Measurements from ENCODE around the gene CFAP69.
"Not testable (repeated sequence)": the region's sequence is repeated elsewhere in the genome, so short reads cannot be mapped to it uniquely, and the experiment has no call there.

CFAP69 gene

GRCh38 chr7:90313907-90314306 lies 68.9 kb downstream of the CFAP69 start:
- H3K27me3 ChIP-seq (replicated peaks; ENCODE audit: control insufficient read depth, insufficient read depth, low read length): no peaks in the 10 kb centered on the region
- no peak overlapping the region for H3K4me3 ChIP-seq (ENCODE audit: low read length)
- no peak overlapping the region for H3K9ac ChIP-seq (ENCODE audit: low read length)
- peaks cover 20% of the 10 kb centered on the region for H3K36me3 ChIP-seq (ENCODE audit: control insufficient read depth, insufficient read depth, low read length, severe bottlenecking)
- DNase-seq (ENCODE audit: low read depth): no peak
- no peaks in the 10 kb centered on the region for H3K9me3 ChIP-seq (ENCODE audit: control insufficient read depth, low read length)
- H3K4me1 ChIP-seq (ENCODE audit: control insufficient read depth, insufficient read depth, low read length): no peaks in the 10 kb centered on the region

DNA sequence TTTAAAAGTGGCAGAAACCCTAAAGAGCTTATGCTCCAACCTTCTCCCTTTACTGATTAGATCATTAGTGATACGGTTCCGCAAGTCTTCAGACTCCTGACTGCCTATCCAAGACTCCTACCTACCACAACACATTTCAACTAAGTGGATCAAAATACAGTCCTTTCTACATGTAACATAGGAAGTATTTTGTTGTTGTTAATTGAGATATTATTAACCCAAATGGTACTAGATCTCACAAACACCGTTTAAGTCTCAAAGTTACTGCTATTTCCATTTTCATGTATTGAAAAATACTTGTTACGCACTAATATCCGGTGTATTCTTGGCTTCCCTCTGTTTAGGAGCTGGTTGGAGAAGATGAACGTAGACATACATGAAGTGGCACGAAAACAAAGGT lies 75.0 kb downstream of the CFAP69 start:
- no peaks in the 10 kb centered on the region for H3K4me1 ChIP-seq (ENCODE audit: control insufficient read depth, insufficient read depth, low read length)
- DNase-seq (ENCODE audit: low read depth): no peak
- H3K4me3 ChIP-seq (ENCODE audit: low read length): no peak overlapping the region
- no peaks in the 10 kb centered on the region for H3K36me3 ChIP-seq (ENCODE audit: control insufficient read depth, insufficient read depth, low read length, severe bottlenecking)
- H3K9ac ChIP-seq (ENCODE audit: low read length): no peak overlapping the region
- H3K27me3 ChIP-seq (replicated peaks; ENCODE audit: control insufficient read depth, insufficient read depth, low read length): peaks cover 9% of the 10 kb centered on the region
- no peaks in the 10 kb centered on the region for H3K9me3 ChIP-seq (ENCODE audit: control insufficient read depth, low read length)

DNA sequence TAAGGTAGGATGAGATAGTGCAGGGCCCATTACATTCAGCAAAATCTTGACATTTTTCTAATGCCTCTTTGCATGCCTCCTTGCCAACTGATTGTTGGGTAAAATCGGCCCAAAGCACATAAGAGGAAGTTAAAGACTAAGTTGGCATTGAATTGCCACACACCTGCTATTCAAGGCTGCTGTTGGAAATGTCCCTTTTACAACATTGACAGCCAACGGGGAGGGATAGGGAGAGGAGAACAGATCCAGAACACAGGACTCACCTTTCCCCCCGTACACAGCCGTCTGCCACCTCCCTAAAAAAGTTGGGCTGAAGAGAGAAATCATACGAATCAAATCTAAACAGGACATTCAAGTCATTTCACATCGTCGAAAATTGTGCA lies 75.4 kb downstream of the CFAP69 start:
- Histone ChIP-seq H3K36me3 (ENCODE audit: control insufficient read depth, insufficient read depth, low read length, severe bottlenecking) (no peaks in the 10 kb centered on the region), H3K9me3 (ENCODE audit: control insufficient read depth, low read length) (no peaks in the 10 kb centered on the region), H3K4me3 (ENCODE audit: low read length) (peak overlapping the region; percentile 73), H3K27me3 (replicated peaks; ENCODE audit: control insufficient read depth, insufficient read depth, low read length) (peaks cover 9% of the 10 kb centered on the region), H3K4me1 (ENCODE audit: control insufficient read depth, insufficient read depth, low read length) (no peaks in the 10 kb centered on the region), H3K9ac (ENCODE audit: low read length) (no peak overlapping the region)
- no peak for DNase-seq (ENCODE audit: low read depth)

- no peaks in the 10 kb centered on the region for H3K4me1 ChIP-seq (ENCODE audit: control insufficient read depth, insufficient read depth, low read length)
- H3K9ac ChIP-seq (ENCODE audit: low read length): no peak within 1 kb of the TSS
- peaks cover 9% of the 10 kb centered on the region for H3K27me3 ChIP-seq (replicated peaks; ENCODE audit: control insufficient read depth, insufficient read depth, low read length)
- H3K36me3 ChIP-seq (ENCODE audit: control insufficient read depth, insufficient read depth, low read length, severe bottlenecking): no peaks in the 10 kb centered on the region
- H3K4me3 ChIP-seq (ENCODE audit: low read length): peak within 1 kb of the TSS; percentile 73
- no peaks in the 10 kb centered on the region for H3K9me3 ChIP-seq (ENCODE audit: control insufficient read depth, low read length)
- DNase-seq (ENCODE audit: low read depth): peak; percentile 51
Observed at GRCh38 chr7:90320801-90321494, 76.0 kb downstream of the CFAP69 start, which contains the start of gene FAM237B. TSS of gene FAM237B (minus strand) at chr7:90321304. CDS start at chr7:90319748, 1,556 bp downstream.

DNA sequence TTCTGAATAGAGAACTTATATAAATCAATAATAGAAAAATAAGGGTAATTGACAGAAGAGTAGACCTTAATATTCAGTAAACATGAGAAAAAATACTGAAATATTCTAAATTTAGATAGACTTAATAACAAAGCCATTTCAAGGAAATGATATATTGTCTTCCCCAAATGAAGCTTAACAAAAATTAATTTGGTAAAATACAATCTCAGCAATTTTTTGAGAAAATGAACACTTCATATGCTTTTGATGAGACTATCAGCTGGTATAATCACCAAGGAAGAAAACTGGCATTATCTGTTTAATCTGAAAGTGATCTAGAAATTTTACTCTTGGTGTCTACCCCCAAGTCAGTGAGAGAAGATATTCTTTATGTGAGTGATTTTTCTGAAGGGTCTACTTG lies 77.9 kb downstream of the CFAP69 start:
- no peak overlapping the region for H3K9ac ChIP-seq (ENCODE audit: low read length)
- no peaks in the 10 kb centered on the region for H3K36me3 ChIP-seq (ENCODE audit: control insufficient read depth, insufficient read depth, low read length, severe bottlenecking)
- H3K4me1 ChIP-seq (ENCODE audit: control insufficient read depth, insufficient read depth, low read length): no peaks in the 10 kb centered on the region
- DNase-seq (ENCODE audit: low read depth): no peak
- no peaks in the 10 kb centered on the region for H3K9me3 ChIP-seq (ENCODE audit: control insufficient read depth, low read length)
- no peak overlapping the region for H3K4me3 ChIP-seq (ENCODE audit: low read length)
- H3K27me3 ChIP-seq (replicated peaks; ENCODE audit: control insufficient read depth, insufficient read depth, low read length): peaks cover 9% of the 10 kb centered on the region

DNA sequence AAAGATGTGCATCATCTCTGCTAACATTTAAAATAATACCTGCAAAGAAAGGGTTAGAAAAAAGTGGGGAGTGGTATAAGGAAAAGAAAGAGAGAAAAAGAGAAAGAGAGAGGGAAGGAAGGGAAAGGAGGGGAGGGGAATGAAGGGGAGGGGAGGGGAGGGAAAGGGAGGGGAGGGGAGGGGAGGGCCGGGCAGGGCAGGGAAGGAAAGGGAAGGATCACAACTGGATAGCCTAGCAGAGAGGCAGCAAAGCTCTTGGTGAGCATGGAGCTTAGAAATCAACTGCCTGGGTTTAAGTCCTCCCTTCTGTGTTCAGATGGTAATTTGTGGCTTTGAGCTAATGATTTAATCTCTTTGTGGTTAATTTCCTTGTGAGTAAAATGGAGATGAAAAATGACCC lies 81.5 kb downstream of the CFAP69 start:
- Histone ChIP-seq H3K36me3 (ENCODE audit: control insufficient read depth, insufficient read depth, low read length, severe bottlenecking) (no peaks in the 10 kb centered on the region), H3K27me3 (replicated peaks; ENCODE audit: control insufficient read depth, insufficient read depth, low read length) (no peaks in the 10 kb centered on the region), H3K4me3 (ENCODE audit: low read length) (no peak overlapping the region), H3K9ac (ENCODE audit: low read length) (no peak overlapping the region), H3K4me1 (ENCODE audit: control insufficient read depth, insufficient read depth, low read length) (no peaks in the 10 kb centered on the region), H3K9me3 (ENCODE audit: control insufficient read depth, low read length) (no peaks in the 10 kb centered on the region)
- no peak for DNase-seq (ENCODE audit: low read depth)

DNA sequence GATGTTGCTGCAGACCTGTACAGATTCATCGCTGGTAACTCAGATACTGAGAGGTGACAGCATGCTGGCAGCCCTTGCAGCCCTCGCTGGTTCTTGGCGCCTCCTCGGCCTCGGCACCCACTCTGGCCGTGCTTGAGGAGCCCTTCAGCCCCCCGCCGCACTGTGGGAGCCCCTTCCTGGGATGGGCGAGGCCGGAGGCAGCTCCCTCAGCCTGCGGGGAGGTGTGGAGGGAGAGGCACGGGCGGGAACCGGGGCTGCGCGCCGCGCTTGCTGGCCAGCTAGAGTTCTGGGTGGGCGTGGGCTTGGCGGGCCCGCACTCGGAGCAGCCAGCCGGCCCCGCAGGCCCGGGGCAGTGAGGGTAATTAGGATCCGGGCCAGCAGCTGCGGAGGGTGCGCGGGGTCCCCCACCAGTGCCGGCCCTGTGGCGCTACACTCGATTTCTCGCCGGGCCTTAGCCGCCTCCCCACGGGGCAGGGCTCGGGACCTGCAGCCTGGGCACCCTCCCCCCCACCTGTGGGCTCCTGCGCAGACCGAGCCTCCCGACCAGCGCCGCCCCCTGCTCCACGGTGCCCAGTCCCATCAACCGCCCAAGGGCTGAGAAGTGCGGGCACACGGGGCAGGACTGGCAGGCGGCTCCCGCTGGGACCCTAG lies 89.3 kb downstream of the CFAP69 start:
- Histone ChIP-seq H3K36me3 (ENCODE audit: control insufficient read depth, insufficient read depth, low read length, severe bottlenecking) (no peaks in the 10 kb centered on the region), H3K4me1 (ENCODE audit: control insufficient read depth, insufficient read depth, low read length) (no peaks in the 10 kb centered on the region), H3K9ac (ENCODE audit: low read length) (no peak overlapping the region), H3K4me3 (ENCODE audit: low read length) (no peak overlapping the region), H3K9me3 (ENCODE audit: control insufficient read depth, low read length) (no peaks in the 10 kb centered on the region), H3K27me3 (replicated peaks; ENCODE audit: control insufficient read depth, insufficient read depth, low read length) (no peaks in the 10 kb centered on the region)
- no peak for DNase-seq (ENCODE audit: low read depth)

GRCh38 chr7:90334926-90335325 lies 90.0 kb downstream of the CFAP69 start:
- H3K9me3 ChIP-seq (ENCODE audit: control insufficient read depth, low read length); DNase-seq (ENCODE audit: low read depth); H3K27me3 ChIP-seq (replicated peaks; ENCODE audit: control insufficient read depth, insufficient read depth, low read length); H3K4me3 ChIP-seq (ENCODE audit: low read length); H3K4me1 ChIP-seq (ENCODE audit: control insufficient read depth, insufficient read depth, low read length); H3K36me3 ChIP-seq (ENCODE audit: control insufficient read depth, insufficient read depth, low read length, severe bottlenecking); H3K9ac ChIP-seq (ENCODE audit: low read length): not testable (repeated sequence)

DNA sequence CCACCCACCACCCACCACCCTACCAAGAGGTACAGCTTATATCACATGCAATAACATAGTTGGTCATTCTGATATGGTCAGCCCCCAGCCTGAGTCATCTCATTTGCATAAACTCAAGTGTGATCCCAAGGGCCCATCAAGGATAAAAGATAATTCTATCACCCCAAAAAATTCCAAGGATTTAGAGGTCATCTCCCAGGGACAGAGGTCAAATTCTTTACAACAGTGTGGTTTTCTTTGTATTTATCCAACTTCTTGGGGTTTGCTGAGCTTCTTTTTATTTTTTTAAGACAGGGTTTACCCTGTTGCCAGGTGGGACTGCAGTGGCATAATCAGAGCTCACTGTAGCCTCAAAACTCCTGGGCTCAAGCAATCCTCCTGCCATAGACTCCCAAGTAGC lies 92.1 kb downstream of the CFAP69 start:
- Histone ChIP-seq H3K4me3 (ENCODE audit: low read length) (no peak overlapping the region), H3K9ac (ENCODE audit: low read length) (no peak overlapping the region), H3K27me3 (replicated peaks; ENCODE audit: control insufficient read depth, insufficient read depth, low read length) (no peaks in the 10 kb centered on the region), H3K36me3 (ENCODE audit: control insufficient read depth, insufficient read depth, low read length, severe bottlenecking) (no peaks in the 10 kb centered on the region), H3K4me1 (ENCODE audit: control insufficient read depth, insufficient read depth, low read length) (no peaks in the 10 kb centered on the region), H3K9me3 (ENCODE audit: control insufficient read depth, low read length) (no peaks in the 10 kb centered on the region)
- no peak for DNase-seq (ENCODE audit: low read depth)

DNA sequence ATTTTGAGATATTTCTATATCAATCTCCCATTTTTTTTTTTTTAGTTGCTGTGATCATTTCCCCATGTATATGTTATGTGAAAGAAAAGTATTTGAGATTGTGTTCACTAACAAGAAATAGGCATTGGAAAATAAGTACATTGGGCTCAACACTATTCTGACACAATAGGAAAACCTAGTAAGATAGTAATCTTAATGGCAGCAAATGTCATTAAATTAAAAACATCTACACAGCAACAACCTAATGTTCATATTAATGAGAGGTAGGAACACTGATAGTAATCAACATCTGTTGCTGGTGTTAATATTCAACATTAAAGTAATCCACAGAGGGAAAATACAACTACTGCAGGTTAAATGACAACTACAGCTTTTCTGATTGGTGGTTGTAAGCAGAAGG lies 100.0 kb downstream of the CFAP69 start:
- Histone ChIP-seq H3K4me3 (ENCODE audit: low read length) (peak overlapping the region; percentile 98), H3K27me3 (replicated peaks; ENCODE audit: control insufficient read depth, insufficient read depth, low read length) (no peaks in the 10 kb centered on the region), H3K9ac (ENCODE audit: low read length) (peak overlapping the region; percentile 98), H3K9me3 (ENCODE audit: control insufficient read depth, low read length) (no peaks in the 10 kb centered on the region), H3K36me3 (ENCODE audit: control insufficient read depth, insufficient read depth, low read length, severe bottlenecking) (no peaks in the 10 kb centered on the region), H3K4me1 (ENCODE audit: control insufficient read depth, insufficient read depth, low read length) (peaks cover 18% of the 10 kb centered on the region)
- DNase-seq (ENCODE audit: low read depth): no peak

DNA sequence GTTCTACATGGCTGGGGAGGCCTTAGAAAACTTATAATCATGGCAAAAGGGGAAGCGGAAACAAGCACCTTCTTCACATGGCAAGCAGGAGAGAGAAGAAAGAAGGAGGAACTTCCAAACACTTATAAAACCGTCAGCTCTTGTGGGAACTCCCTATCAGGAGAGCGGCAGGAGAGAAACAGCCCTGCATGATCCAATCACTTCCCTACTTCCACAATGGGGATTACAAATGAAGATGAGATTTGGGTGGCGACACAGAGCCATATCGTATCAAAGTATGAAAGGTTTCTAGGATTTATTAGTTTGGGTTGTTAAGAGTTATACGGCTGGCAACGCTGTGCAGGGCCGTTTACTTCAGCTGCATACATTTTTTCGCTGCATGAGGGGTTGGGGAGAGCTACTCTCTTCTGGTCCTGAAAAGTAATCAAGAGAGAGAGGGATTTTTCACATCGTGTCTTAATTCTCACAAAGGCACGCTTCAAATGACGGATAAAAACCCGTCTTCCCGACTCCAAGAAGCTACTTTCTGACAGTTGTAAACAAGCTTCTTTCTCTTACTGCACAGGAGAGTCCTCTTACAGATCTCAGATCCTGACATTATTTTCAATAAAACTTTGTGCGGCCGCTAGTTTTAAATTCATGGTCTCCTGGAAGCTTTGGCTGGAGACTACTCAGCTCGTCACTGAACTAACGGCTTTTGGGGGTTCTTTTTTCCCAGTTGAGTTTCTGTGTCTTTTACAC lies 100.8 kb downstream of the CFAP69 start:
- peak overlapping the region; percentile 98 for H3K4me3 ChIP-seq (ENCODE audit: low read length)
- H3K27me3 ChIP-seq (replicated peaks; ENCODE audit: control insufficient read depth, insufficient read depth, low read length): no peaks in the 10 kb centered on the region
- peaks cover 18% of the 10 kb centered on the region for H3K4me1 ChIP-seq (ENCODE audit: control insufficient read depth, insufficient read depth, low read length)
- peak overlapping the region; percentile 98 for H3K9ac ChIP-seq (ENCODE audit: low read length)
- DNase-seq (ENCODE audit: low read depth): peak; percentile 52
- H3K36me3 ChIP-seq (ENCODE audit: control insufficient read depth, insufficient read depth, low read length, severe bottlenecking): no peaks in the 10 kb centered on the region
- H3K9me3 ChIP-seq (ENCODE audit: control insufficient read depth, low read length): no peaks in the 10 kb centered on the region
